Superior temporal gyrus (tissue), 1 donor: ENCODE data around the gene RPS19BP1.
A peak's percentile ranks its signal among the peaks of the same experiment; 100 is the strongest.

Experiments used
- DNase-seq: peaks from one replicate; pipeline ENCODE4 v3.0.0-alpha.2; 2016; ENCODE audit errors: extremely low spot score

The RPS19BP1 gene

DNA sequence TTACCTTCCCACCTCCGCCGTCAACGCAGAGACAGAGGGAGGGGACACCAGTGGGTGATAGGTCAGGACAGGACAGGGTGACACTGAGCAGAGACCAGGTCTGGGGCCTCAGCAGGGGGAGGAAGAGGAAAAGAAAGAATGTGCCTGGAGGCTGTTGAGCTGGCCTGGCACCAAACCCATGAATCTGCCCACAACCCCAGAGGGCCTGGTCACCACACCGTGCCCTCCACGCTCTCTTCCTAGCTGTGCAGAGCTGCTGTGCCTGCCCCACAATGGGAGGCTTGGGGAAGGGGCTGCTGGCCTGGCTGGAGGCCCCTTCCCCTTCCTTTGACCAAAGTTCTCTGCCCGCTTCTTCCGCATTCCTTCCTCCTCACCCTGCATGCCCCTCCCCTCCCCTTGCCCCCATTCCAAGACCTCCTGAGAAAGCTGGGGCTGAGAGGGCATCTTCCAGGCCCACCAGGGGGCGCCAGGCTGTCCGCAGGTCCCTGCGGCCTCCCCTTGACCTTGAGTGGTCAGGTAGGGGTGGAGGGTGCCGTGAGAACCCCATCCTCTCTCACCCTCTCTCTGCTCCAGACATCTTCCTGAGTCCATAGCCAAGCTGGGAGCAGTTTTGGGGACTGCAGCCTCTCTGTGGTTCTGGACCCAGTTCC lies 27.0 kb upstream of the RPS19BP1 start:
- DNase-seq: no peak

- no peak for DNase-seq
Measured at GRCh38 chr22:39558950-39559349, 26.4 kb upstream of the RPS19BP1 start.

- DNase-seq: no peak
Measured at GRCh38 chr22:39558254-39558727, 25.7 kb upstream of the RPS19BP1 start.

- no peak for DNase-seq
Measured at GRCh38 chr22:39556970-39557841, 24.7 kb upstream of the RPS19BP1 start.

DNA sequence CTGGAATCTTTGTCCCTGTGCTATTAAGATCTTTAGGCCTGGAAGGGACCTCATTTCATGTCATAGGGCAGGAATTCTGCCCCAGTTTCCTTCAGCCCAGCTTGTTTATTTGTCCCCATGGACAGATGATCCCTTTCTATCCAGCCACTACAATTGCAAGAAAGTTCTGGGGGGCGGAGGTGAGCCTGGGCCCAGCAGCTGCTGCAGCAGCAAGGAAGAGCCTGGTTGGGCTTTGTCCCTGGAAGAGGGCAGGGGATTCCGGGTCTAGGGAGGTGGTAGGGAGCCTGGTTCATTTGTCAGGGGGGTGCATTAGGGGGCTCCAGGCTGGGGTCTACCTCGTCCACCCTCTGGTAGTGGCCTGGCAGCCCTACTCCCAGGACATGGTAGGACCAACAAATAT lies 21.6 kb upstream of the RPS19BP1 start:
- no peak for DNase-seq

- DNase-seq: no peak
Measured at GRCh38 chr22:39553429-39553828, 20.9 kb upstream of the RPS19BP1 start.

DNA sequence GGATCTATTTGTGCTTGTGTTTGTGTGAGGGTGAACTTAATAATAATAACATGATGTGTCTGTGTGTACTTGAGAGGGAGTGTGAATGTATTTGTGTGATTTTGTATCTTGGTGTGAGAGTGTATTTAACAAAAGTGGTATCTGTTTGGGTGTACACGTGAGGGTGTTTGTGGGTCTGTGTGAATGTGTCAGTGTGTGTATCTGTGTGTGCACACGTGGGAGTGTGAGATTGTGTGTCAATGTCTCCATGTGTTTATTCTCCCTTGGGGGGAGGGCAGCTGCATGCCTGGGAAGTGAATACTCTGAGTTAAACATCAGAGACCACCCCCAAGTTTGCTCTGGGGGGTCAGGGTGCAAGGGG lies 15.0 kb upstream of the RPS19BP1 start:
- DNase-seq: no peak

DNA sequence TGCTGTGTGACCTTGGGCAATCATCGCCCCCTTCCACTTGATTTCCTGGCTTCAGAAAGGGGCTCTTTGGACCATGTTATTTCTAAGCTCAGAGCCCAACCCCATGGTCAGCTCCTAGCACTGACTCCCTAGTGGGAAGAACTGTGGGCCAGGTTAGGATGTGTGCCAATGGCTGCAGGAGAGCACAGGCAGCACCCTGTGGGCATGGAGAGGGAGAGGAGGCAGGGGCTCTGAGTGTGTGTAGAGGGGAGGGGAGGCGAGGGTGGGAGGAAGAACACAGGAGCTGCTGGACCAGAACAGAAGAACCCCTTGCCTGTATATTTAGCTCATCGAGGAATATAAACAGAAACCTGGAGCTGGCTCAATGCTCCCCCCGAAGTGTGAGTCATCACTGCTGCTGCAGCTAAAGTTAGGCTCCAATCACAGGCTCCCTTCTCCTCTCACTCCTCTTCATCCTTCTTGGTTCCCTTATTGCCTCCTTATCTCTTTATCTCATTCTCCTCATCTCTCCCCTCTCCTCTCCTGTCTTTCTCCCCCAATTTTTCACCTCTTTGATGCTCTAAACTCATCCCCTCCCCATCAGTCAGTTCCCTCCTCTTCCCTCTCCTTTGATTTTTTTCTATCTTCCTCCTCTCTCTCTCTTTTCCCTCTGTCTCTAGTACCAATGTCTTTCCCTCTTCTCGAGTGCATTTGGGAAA lies 14.5 kb upstream of the RPS19BP1 start:
- DNase-seq: peak; percentile 70

GRCh38 chr22:39545386-39546365 lies 13.1 kb upstream of the RPS19BP1 start:
- DNase-seq: no peak

GRCh38 chr22:39543095-39543494 lies 10.5 kb upstream of the RPS19BP1 start:
- DNase-seq: no peak

- no peak for DNase-seq
Measured at GRCh38 chr22:39537975-39538374, 5.4 kb upstream of the RPS19BP1 start.

GRCh38 chr22:39536711-39537110 lies 4.2 kb upstream of the RPS19BP1 start:
- DNase-seq: no peak

- no peak for DNase-seq
Measured at GRCh38 chr22:39535831-39536449, 3.4 kb upstream of the RPS19BP1 start.

- no peak for DNase-seq
Measured at GRCh38 chr22:39535357-39535725, 2.8 kb upstream of the RPS19BP1 start.

GRCh38 chr22:39534591-39535356 lies 2.2 kb upstream of the RPS19BP1 start:
- DNase-seq: peak; percentile 82

DNA sequence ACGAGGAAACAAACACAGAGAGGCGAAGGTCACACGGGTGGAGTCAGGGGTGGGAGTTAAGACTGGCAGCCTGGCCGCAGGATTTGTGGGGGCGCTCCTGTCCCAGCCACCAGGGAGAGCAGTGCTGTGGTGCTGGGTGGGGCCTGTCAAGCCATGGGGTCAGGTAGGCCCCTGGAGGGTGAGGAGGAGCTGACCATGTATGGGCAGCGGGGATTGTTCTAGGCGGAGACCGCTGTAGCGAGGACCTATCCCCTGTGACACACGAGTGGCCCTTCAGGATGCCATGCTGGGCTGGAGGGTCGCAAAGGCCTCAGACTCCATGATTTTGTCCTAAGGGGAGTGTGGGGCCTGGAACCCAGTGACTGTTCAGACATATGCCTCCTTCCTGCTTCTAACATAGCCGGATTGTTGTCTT lies 1.6 kb upstream of the RPS19BP1 start:
- no peak for DNase-seq

GRCh38 chr22:39530692-39531331 lies 1.7 kb downstream of the RPS19BP1 start:
- DNase-seq: no peak

DNA sequence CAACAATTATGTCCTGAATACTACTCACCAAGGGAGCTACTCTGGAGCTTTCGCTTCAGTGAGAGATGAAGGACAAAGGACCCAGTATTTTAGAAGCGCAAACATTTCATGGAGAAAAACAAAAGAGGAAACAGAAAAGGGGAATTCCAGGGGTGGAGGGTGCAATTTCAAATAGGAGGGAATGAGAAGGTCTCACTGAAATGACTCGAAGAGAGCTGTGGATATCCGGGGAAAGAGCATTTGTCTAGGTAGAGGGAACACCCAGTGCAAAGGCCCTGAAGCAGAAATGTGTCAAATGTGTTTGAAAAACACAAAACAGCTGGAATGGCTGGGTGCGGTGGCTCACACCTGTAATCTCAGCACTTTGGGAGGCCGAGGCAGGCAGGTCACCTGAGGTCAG lies 2.4 kb downstream of the RPS19BP1 start:
- DNase-seq: no peak

- no peak for DNase-seq
Measured at GRCh38 chr22:39529487-39529851, 3.1 kb downstream of the RPS19BP1 start.
